HG02588 (cell line): ENCODE data around the gene CACNB4.

Experiments used
- ATAC-seq: cut with Tn5 transposase; IDR thresholded peaks from one replicate; pipeline ENCODE4 v1.9.1; 2021; ENCODE audit warnings: mild to moderate bottlenecking, moderate library complexity; ENCODE audit not compliant: unreplicated experiment

CACNB4 gene

GRCh38 chr2:152089238-152089637, 9.6 kb downstream of the CACNB4 start:
- no peak for ATAC-seq

GRCh38 chr2:152088006-152088405, 10.8 kb downstream of the CACNB4 start:
- no peak for ATAC-seq

- ATAC-seq = no peak
Observed at GRCh38 chr2:152086231-152086630, 12.6 kb downstream of the CACNB4 start.

- no peak for ATAC-seq
Observed at GRCh38 chr2:152084076-152084475, 14.8 kb downstream of the CACNB4 start.

- ATAC-seq = no peak
Observed at GRCh38 chr2:152083202-152083875, 15.5 kb downstream of the CACNB4 start.

- peak; percentile 80 for ATAC-seq
Observed at GRCh38 chr2:152078662-152079061, 20.2 kb downstream of the CACNB4 start.

- no peak for ATAC-seq
Observed at GRCh38 chr2:152078023-152078422, 20.8 kb downstream of the CACNB4 start.

GRCh38 chr2:152075461-152076050, 23.3 kb downstream of the CACNB4 start:
- no peak for ATAC-seq

- no peak for ATAC-seq
Observed at GRCh38 chr2:152072011-152072410, 26.8 kb downstream of the CACNB4 start.

- no peak for ATAC-seq
Observed at GRCh38 chr2:152071518-152071917, 27.3 kb downstream of the CACNB4 start.

GRCh38 chr2:152071092-152071491, 27.8 kb downstream of the CACNB4 start:
- peak; percentile 60 for ATAC-seq

GRCh38 chr2:152068226-152068625, 30.6 kb downstream of the CACNB4 start:
- no peak for ATAC-seq

- ATAC-seq = no peak
Observed at GRCh38 chr2:152067823-152068222, 31.0 kb downstream of the CACNB4 start.

GRCh38 chr2:152065945-152066344, 32.9 kb downstream of the CACNB4 start:
- no peak for ATAC-seq

GRCh38 chr2:152064001-152064400, 34.8 kb downstream of the CACNB4 start:
- no peak for ATAC-seq

GRCh38 chr2:152063325-152063924, 35.4 kb downstream of the CACNB4 start:
- ATAC-seq = no peak

GRCh38 chr2:152062125-152063091, 36.4 kb downstream of the CACNB4 start:
- peak; percentile 87 for ATAC-seq

- no peak for ATAC-seq
Observed at GRCh38 chr2:152061383-152061782, 37.5 kb downstream of the CACNB4 start.

- ATAC-seq = no peak
Observed at GRCh38 chr2:152058655-152059054, 40.2 kb downstream of the CACNB4 start.

- ATAC-seq = no peak
Observed at GRCh38 chr2:152056418-152056817, 42.4 kb downstream of the CACNB4 start.
